HepG2 (cell line): ENCODE measurements around the gene SMAD2.

Source experiments
- ATF3 ChIP-seq: sonication (generic); formaldehyde crosslinking; IDR thresholded peaks from 2 replicates; pipeline ENCODE4 v1.4.0; 2020; ENCODE audit warnings: missing genetic modification reagents
- BHLHE40 ChIP-seq: IDR thresholded peaks from 2 replicates; pipeline ENCODE4 v1.6.1; 2011; ENCODE audit warnings: low read length, improper control_type of control experiment
- HNF1A ChIP-seq, 2 experiments: sonication (generic) in 1 of 2; formaldehyde crosslinking in 1 of 2; IDR thresholded peaks; 2 replicates each; pipeline versions ENCODE4 v1.4.0 to v1.6.1; 2016 to 2020; ENCODE audit warnings: borderline replicate concordance in 1 of 2, low read depth in 1 of 2, mild to moderate bottlenecking in 1 of 2, missing genetic modification reagents in 1 of 2
- NFKBIZ ChIP-seq: IDR thresholded peaks from 2 replicates; pipeline ENCODE4 v1.6.1; 2018; ENCODE audit warnings: missing genetic modification reagents, missing compliant biosample characterization
- RELA ChIP-seq: sonication (generic); formaldehyde crosslinking; IDR thresholded peaks from 2 replicates; pipeline ENCODE4 v1.4.0; 2020; ENCODE audit warnings: missing genetic modification reagents
- ZBTB20 ChIP-seq: sonication (generic); formaldehyde crosslinking; IDR thresholded peaks from 2 replicates; pipeline ENCODE4 v1.8.1; 2023; ENCODE audit warnings: missing genetic modification reagents, low read depth, mild to moderate bottlenecking, borderline replicate concordance
- ZFP90 ChIP-seq: sonication (generic); formaldehyde crosslinking; IDR thresholded peaks from 2 replicates; pipeline ENCODE4 v1.8.0; 2022; ENCODE audit warnings: missing genetic modification reagents, mild to moderate bottlenecking, inconsistent platforms, borderline replicate concordance
- ZNF556 ChIP-seq: sonication (generic); formaldehyde crosslinking; IDR thresholded peaks from 2 replicates; pipeline ENCODE4 v1.4.0; 2020; ENCODE audit warnings: mild to moderate bottlenecking, missing genetic modification reagents, borderline replicate concordance
- ZNF609 ChIP-seq: sonication (generic); formaldehyde crosslinking; IDR thresholded peaks from 2 replicates; pipeline ENCODE4 v1.4.0; 2020; ENCODE audit warnings: mild to moderate bottlenecking, missing genetic modification reagents, borderline replicate concordance
- TF ChIP-seq, protein P1 (sequence below): sonication (generic); formaldehyde crosslinking; IDR thresholded peaks from 2 replicates; pipeline ENCODE4 v1.4.0; 2020; ENCODE audit warnings: mild to moderate bottlenecking, missing genetic modification reagents
- TF ChIP-seq, protein P2 (sequence below): sonication (generic); formaldehyde crosslinking; IDR thresholded peaks from 2 replicates; pipeline ENCODE4 v1.5.0; 2020; ENCODE audit warnings: mild to moderate bottlenecking, missing genetic modification reagents, moderate library complexity

DNA sequence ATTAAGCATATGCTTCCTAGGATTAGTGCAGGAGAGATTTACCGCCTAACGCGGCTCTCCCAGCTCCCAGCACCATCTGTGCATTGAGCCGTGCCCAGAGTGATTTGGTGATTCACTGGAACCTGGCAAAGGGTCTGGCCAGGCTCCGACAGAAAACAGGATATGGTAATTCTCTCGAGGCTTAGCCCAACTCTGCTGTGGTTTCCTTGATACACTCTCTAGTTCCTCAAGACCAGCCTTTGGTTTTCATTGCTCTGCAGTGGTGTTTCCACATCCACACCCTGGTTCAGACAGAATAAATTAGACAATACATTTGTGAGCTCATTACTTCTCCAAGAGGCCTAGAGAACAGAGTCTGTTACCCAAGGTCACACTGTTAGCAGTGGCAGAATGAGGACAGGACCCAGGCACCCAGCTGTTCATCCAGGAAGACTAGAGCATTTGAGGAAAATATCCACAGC, 23.0 kb upstream of the SMAD2 start:
- TF ChIP-seq ZNF609 (no peak), ZNF556 (CRISPR knock-in tag) (no peak), ZBTB20 (CRISPR knock-in tag) (no peak), NFKBIZ (no peak), RELA (no peak), ZFP90 (CRISPR knock-in tag) (no peak), BHLHE40 (no peak), ATF3 (CRISPR knock-in tag) (no peak), HNF1A (IDR thresholded peaks at IDR 0.05; ENCODE audit: low read depth) (no peak), HNF1A (CRISPR knock-in tag; IDR thresholded peaks at IDR 0.05; ENCODE audit: borderline replicate concordance) (no peak)
- TF ChIP-seq, protein P1, sequence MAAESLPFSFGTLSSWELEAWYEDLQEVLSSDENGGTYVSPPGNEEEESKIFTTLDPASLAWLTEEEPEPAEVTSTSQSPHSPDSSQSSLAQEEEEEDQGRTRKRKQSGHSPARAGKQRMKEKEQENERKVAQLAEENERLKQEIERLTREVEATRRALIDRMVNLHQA = no peak
- TF ChIP-seq, protein P2, sequence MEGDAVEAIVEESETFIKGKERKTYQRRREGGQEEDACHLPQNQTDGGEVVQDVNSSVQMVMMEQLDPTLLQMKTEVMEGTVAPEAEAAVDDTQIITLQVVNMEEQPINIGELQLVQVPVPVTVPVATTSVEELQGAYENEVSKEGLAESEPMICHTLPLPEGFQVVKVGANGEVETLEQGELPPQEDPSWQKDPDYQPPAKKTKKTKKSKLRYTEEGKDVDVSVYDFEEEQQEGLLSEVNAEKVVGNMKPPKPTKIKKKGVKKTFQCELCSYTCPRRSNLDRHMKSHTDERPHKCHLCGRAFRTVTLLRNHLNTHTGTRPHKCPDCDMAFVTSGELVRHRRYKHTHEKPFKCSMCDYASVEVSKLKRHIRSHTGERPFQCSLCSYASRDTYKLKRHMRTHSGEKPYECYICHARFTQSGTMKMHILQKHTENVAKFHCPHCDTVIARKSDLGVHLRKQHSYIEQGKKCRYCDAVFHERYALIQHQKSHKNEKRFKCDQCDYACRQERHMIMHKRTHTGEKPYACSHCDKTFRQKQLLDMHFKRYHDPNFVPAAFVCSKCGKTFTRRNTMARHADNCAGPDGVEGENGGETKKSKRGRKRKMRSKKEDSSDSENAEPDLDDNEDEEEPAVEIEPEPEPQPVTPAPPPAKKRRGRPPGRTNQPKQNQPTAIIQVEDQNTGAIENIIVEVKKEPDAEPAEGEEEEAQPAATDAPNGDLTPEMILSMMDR = no peak
